HepG2 (cell line): Measurements from ENCODE around the gene COPS4.

Source experiments
- CEBPB ChIP-seq: IDR thresholded peaks from 2 replicates; pipeline ENCODE4 v1.6.1; 2011; ENCODE audit warnings: low read depth, low read length, improper control_type of control experiment, borderline replicate concordance
- GABPB1 ChIP-seq: IDR thresholded peaks from 2 replicates; pipeline ENCODE4 v1.6.1; 2016; ENCODE audit warnings: mild to moderate bottlenecking, missing genetic modification reagents, moderate library complexity, missing compliant biosample characterization
- TCF7L2 ChIP-seq: IDR thresholded peaks from 2 replicates; pipeline ENCODE4 v1.6.1; 2011; ENCODE audit warnings: mild to moderate bottlenecking, low read depth, low read length, moderate library complexity

DNA sequence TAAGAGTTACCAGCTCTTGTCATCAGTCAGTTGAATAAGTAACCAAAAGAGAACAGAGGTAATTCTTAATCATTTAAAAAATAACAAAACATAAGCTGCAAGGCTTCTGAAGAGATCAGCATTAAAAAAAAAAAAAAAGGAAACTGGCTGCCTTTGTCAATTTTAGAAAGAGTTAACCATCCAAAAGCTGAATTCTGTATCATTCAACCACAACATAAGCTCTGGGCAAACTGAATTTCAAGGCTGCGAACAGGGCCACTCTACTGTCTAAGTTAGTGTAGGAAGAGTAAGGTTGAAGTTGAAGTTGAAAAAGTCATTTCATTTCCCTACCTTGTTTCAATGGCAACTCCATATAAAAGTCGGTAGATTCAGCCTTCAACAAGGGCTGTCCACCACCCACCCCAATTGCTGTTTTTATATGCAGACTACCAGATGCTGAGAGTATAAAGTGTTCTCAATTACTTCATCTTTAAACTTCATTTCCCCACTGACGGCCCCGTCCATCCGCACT, 23.2 kb upstream of the COPS4 start:
- TF ChIP-seq CEBPB (no peak), TCF7L2 (no peak), GABPB1 (CRISPR knock-in tag) (no peak)
